Choroid plexus epithelial cell (primary cell): ENCODE measurements around the gene MAD1L1.

Source experiments
- DNase-seq: peaks from one replicate; pipeline ENCODE4 v3.0.0-alpha.2; 2010; ENCODE audit warnings: low read depth
- H3K4me3 ChIP-seq: 2 replicates; pipeline ENCODE4 v1.5.1; 2011; ENCODE audit warnings: low read depth, mild to moderate bottlenecking, control low read depth, low read length, moderate library complexity
- CTCF ChIP-seq: conservative IDR thresholded peaks from 2 replicates; pipeline ENCODE4 v1.5.1; 2011; ENCODE audit warnings: low read depth, mild to moderate bottlenecking, control low read depth, inconsistent platforms, low read length, moderate library complexity

MAD1L1 gene

DNA sequence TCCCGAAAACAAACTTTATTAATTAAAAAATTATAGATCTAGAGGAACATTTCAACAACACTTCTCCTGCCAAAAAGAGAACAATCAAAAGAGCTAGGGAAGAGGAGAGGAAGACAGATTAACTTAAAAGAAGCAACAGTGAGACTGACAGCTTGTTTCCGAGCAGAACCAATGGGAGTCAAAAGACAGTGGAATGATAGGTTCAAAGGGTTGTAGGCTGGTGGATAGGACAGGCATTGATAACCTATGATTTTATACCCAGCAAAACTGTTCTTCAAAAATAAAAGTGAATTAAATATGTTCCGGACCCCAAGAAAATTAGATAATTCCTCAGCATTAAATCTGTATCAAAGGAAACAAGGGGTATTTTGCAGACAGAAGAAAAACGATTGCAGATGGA, 207.6 kb downstream of the MAD1L1 start:
- TF ChIP-seq CTCF: no peak
- DNase-seq: no peak
- H3K4me3 ChIP-seq: no peak overlapping the region

DNA sequence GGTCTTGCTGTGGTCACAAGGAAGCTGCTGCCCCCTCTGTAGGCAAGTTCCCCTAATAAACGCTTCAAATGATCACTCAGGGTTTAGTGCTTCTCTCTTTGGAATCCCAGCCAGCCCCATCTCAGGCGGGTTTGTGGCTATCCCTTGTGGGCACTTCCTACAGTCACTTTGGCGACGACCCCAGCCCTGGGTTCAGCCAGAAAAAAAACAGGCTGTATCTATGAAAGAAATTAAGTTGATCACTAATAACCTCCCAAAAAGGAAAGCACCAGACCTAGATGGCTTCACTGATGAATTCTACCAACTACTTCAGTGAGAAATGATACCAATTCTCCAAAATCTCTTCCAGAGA, 208.2 kb downstream of the MAD1L1 start:
- TF ChIP-seq CTCF: no peak
- no peak for DNase-seq
- no peak overlapping the region for H3K4me3 ChIP-seq

GRCh38 chr7:2023877-2024566, 208.7 kb downstream of the MAD1L1 start:
- TF ChIP-seq CTCF: no peak
- no peak overlapping the region for H3K4me3 ChIP-seq
- peak; percentile 59 for DNase-seq

DNA sequence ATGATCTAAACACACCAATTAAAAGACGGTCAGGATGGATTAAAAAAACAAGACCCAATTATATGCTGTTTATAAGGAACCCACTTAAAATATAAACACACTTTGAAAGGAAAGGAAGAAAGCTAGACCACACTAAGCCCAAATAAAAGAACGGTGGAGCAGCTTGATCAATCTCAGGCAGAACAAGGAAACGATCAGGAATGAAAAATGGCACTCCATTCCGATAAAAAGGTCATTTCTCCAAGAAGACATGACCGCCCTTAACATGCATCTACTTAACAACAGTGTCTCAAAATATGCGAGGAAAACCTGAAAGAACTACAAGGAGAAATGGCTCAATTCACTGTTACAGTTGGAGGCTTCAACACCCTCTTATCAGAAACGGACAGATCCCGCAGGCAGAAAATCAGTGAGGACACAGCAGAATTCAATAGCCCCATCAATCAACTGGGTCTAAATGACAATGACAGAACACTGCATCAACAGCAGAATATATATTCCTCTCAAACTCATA, 210.0 kb downstream of the MAD1L1 start:
- no peak for TF ChIP-seq CTCF
- no peak overlapping the region for H3K4me3 ChIP-seq
- DNase-seq: no peak

- no peak overlapping the region for H3K4me3 ChIP-seq
- no peak for DNase-seq
- TF ChIP-seq CTCF: no peak
These were observed 210.7 kb downstream of the MAD1L1 start for GRCh38 chr7:2022021-2022409.

- DNase-seq: peak; percentile 90
- no peak for TF ChIP-seq CTCF
- H3K4me3 ChIP-seq: peak overlapping the region; percentile 36
These were observed 212.8 kb downstream of the MAD1L1 start for GRCh38 chr7:2019711-2020511.

- no peak for TF ChIP-seq CTCF
- DNase-seq: no peak
- H3K4me3 ChIP-seq: no peak overlapping the region
These were observed 213.4 kb downstream of the MAD1L1 start for GRCh38 chr7:2019461-2019710.
